Activated naive CD4-positive, alpha-beta T cell treated with anti-CD3 and anti-CD28 coated beads, Interleukin-2, amount 10 ng/mL, durations not matched to agents 7 days and 5 days (primary cell): ENCODE results near the gene ARSG.
A peak's percentile ranks its signal among the peaks of the same experiment; 100 is the strongest.
"Not testable (repeated sequence)": the region's sequence is repeated elsewhere in the genome, so short reads cannot be mapped to it uniquely, and the experiment has no call there.

Experiments used
- CTCF ChIA-PET: fragments of 350-600 bp; sonication (Branson Sonifier 250); formaldehyde crosslinking; loops from one replicate; lab custom pipeline; 2021; ENCODE audit warnings: antibody characterized with exemption; lab: Charles Lee
- DNase-seq: peaks from one replicate; pipeline ENCODE4 v3.0.0-alpha.2; 2020
- H3K27ac Mint-ChIP-seq: one replicate; pipeline ENCODE4 v1.8.0; 2021; ENCODE audit warnings: mild to moderate bottlenecking, moderate library complexity, mixed read lengths
- H3K27me3 Mint-ChIP-seq: one replicate; pipeline ENCODE4 v1.8.0; 2021; ENCODE audit warnings: mild to moderate bottlenecking, mixed read lengths
- H3K36me3 Mint-ChIP-seq: one replicate; pipeline ENCODE4 v1.8.0; 2021; ENCODE audit warnings: mixed read lengths
- H3K4me1 Mint-ChIP-seq: one replicate; pipeline ENCODE4 v1.8.0; 2021; ENCODE audit warnings: mixed read lengths
- H3K4me3 Mint-ChIP-seq: one replicate; pipeline ENCODE4 v1.8.0; 2021; ENCODE audit warnings: mild to moderate bottlenecking, moderate library complexity, mixed read lengths
- H3K9me3 Mint-ChIP-seq: one replicate; pipeline ENCODE4 v1.8.0; 2021; ENCODE audit warnings: mixed read lengths

The ARSG gene

DNA sequence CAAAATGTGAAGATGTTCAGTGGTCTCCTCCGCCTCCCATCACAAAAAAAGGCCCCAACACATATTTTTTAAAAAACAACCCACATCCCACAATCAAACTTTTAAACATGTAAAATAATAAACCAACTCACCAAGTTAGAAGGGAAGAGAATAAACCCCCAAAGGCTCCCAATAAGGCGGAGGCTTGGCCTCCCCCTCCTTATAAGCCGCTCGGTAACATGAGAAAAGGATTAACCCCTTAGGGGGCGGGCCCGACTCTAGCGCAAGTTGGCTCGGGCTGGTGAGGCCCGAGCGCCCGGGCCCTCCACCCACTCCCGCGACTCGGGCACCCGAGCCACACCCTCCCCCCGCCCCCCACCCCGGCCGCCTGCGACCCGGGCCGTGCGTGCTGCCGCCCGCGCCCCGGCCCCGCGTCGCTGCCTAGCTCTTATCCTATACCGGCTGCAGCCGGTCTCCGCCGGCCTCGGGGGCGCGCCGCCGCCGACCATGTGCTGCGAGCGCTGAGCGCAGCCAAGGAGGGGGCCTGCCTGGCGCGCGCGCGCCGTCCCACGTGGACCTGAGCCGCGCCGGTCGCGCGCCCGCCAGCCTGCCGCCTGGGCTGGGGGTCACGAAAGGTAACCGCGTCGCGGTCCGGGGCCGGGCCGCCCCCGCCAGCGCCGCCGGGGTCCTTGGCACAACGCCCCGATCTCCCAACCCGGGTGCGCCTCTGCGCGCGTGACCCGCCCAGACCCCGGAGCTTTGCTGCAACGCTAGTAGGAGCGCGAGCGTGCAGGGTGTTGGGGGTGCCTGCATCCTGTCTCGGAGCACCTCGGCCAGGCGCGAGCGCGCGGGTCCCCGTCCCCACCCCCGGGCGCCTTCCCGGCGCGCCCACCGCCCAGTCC is at the start of gene ARSG, which contains the start of gene SLC16A6:
ARSG (plus strand) TSS at position 541 of the 881 bp plus-strand sequence. CDS start 15,999 bp downstream, outside the sequence.
SLC16A6 (minus strand) TSS at position 173 of the 881 bp plus-strand sequence. CDS start 12,807 bp downstream, outside the sequence.
- no peaks in the 10 kb centered on the region for H3K9me3 Mint-ChIP-seq
- peak within 1 kb of the TSS; percentile 98 for H3K4me3 Mint-ChIP-seq
- peak; percentile 88 for DNase-seq
- peaks cover 62% of the 10 kb centered on the region for H3K4me1 Mint-ChIP-seq
- peaks cover 9% of the 10 kb centered on the region for H3K36me3 Mint-ChIP-seq
- peak within 1 kb of the TSS; percentile 97 for H3K27ac Mint-ChIP-seq
- CTCF ChIA-PET, result interaction anchor here (0.7 to 3.2 kb wide), 6 partner anchors 17 to 141 kb away, joined by 4 to 14 read pairs (median 5); no protein-coding TSS in a partner anchor
- H3K27me3 Mint-ChIP-seq, result peaks cover 21% of the 10 kb centered on the region

DNA sequence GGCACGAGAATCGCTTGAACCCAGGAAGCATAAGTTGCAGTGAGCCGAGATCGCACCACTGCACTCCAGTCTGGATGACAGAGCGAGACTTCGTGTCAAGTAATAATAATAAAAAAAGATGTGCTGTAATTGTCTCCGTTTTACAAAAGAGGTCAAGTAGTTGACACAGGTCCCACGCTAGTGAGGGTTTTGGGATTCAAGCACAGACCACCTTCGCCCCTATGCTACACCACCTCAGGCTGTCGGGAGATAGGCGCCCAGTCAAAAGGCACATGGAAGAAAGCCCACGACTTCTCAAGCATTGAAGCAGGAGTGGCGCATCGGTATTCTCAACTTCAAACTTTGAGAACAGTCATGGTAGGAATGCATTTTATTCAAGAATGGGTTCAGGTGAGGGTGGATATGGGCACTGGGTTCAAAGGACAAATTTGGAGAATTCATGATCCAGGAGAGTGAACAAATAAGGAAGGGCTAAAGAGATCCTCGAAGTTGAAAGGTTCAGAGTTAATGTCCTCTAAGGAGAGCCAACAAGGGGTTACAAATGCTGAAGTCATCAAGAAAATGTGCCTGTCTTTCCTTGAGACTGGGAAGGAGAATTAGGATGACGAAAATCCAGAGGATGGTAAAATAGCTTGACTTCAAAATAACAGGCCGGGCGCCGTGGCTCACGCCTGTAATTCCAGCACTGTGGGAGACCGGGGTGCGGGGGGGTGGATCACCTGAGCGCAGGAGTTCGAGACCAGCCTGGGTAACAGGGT is 44.8 kb upstream of the ARSG start:
- peaks cover 37% of the 10 kb centered on the region for H3K4me1 Mint-ChIP-seq
- no peaks in the 10 kb centered on the region for H3K27me3 Mint-ChIP-seq
- CTCF ChIA-PET, result no interaction called here

DNA sequence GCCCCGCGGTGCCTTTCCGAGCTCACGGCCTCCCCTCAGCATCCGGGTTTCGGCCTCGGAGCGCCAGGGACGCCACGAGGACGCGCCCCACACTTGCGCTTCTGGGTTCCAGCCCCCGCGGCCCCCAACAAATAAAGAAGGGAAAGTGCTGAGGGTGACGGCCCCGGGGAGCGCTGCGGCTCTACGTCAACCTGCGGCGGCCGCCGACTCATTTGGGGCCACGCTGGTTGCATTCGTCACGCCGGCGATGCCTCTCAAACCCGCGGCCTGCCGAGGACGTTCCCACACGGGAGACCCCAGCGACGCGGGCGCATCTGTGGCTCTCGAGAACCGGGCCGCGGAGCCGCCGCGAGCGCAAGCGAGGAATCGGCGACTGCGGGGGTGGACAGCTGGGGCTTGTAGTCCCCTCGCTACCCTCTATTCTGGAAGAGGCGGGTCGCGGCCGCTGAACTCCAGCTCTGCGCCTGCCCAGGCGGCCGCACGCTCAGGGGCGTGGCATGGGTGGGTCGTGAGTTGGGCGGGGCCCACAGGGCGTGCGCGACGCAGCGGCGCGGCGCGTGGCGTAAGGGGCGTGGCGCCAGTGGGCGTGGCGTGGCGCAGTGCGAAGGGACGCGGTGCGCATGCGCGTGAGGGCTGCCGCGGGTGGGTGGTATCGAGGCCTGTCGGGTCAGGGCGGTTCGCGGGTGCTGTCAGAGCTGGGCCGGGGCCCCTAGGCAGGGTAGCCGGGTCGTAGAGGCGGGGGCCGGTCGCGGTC is 43.7 kb upstream of the ARSG start, which contains the start of gene AMZ2:
AMZ2 (plus strand) TSS at position 599 of the 754 bp plus-strand sequence. CDS start 2,145 bp downstream, outside the sequence.
- no peaks in the 10 kb centered on the region for H3K9me3 Mint-ChIP-seq
- peaks cover 30% of the 10 kb centered on the region for H3K36me3 Mint-ChIP-seq
- DNase-seq, result peak; percentile 95
- H3K4me3 Mint-ChIP-seq, result peak within 1 kb of the TSS; percentile 85
- peaks cover 41% of the 10 kb centered on the region for H3K4me1 Mint-ChIP-seq
- H3K27me3 Mint-ChIP-seq, result no peaks in the 10 kb centered on the region
- H3K27ac Mint-ChIP-seq, result peak within 1 kb of the TSS; percentile 95
- CTCF ChIA-PET, result interaction anchor here (1.0 to 2.5 kb wide), 3 partner anchors 16 to 75 kb away, joined by 3 to 12 read pairs (median 7); no protein-coding TSS in a partner anchor

More for the DNA sequence above, 44.8 kb upstream of the ARSG start:
- no peak for DNase-seq
- Mint-ChIP-seq H3K9me3 (no peaks in the 10 kb centered on the region), H3K27ac (peak overlapping the region; percentile 95), H3K4me3 (peak overlapping the region; percentile 85), H3K36me3 (peaks cover 27% of the 10 kb centered on the region)

DNA sequence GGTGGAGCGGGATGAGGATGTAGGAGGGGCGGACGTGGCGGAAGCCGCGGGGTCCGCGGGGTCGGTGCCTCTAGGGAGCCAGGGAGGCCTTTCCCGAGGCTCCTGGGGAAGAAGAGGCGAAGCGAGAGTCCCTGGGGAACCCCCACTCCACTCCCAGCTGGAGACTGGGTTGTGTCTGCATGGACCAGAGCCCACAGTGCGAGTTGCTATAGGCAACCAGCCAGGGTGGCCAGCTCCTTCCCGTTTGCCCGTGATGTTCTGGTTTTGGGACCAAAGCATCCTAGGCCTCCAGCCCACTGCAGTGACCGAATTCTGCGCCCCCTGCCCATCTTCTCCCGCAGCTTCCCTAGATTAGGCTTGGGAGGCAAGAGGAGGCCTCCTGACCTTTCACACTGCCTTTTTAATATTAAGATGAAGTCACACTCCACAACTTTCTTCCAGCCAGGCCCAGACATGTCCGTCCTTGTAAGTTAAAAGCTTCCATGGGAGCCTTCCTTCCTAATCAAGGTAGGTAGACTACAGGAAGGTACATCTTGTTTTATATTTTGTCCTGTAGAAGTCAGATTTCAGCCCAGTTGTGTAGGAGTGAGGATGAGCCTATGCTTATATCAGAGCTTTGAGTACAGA is 43.0 kb upstream of the ARSG start:
- Mint-ChIP-seq H3K4me3 (peak overlapping the region; percentile 85), H3K36me3 (peaks cover 36% of the 10 kb centered on the region), H3K9me3 (no peaks in the 10 kb centered on the region), H3K4me1 (peaks cover 48% of the 10 kb centered on the region), H3K27ac (peak overlapping the region; percentile 95), H3K27me3 (no peaks in the 10 kb centered on the region)
- no peak for DNase-seq
- CTCF ChIA-PET, result interaction anchor here (0.8 to 2.5 kb wide), 8 partner anchors 12 to 166 kb away, joined by 3 to 12 read pairs (median 4); no protein-coding TSS in a partner anchor

DNA sequence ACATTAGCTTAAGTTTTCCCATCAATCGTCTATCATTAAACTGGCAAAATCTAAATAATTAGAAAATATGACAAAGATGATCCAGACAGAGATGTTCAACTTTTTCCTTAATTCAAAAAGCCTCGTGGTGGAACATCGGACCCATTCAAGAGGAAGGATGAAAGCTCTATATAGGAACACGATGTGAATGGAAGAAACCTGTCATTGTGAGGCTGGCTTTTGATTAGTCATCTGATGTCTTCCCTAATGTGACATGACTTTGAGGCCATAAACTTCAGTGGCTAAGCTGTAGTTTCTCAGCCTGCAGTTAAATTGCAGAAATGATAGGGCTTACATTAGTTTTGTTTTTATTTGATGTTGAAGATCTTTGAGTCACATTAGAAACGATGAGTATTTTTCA is 42.4 kb upstream of the ARSG start:
- Mint-ChIP-seq H3K36me3 (peaks cover 37% of the 10 kb centered on the region), H3K27ac (peak overlapping the region; percentile 95), H3K9me3 (no peaks in the 10 kb centered on the region), H3K4me1 (peaks cover 54% of the 10 kb centered on the region), H3K27me3 (no peaks in the 10 kb centered on the region), H3K4me3 (peak overlapping the region; percentile 85)
- no peak for DNase-seq
- CTCF ChIA-PET, result interaction anchor here (0.7 to 2.5 kb wide), 8 partner anchors 12 to 166 kb away, joined by 3 to 12 read pairs (median 4); no protein-coding TSS in a partner anchor

DNA sequence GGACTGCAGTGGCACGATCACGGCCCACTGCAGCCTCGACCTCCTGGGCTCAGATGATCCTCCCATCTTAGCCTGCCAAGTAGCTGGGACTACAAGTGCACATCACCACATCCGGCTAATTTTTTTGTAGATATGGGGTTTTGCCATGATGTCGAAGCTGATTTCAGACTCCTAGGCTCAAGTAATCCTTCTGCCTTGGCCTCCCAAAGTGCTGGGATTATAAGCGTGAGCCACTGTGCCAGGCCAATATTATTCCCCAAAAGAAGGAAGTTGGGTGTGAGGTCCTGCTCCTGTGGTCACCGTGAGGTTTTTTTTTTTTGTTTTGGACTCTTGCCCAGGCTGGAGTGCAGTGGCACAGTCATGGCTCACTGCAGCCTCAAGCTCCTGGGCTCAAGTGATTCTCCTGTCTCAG is 41.9 kb upstream of the ARSG start:
- no peaks in the 10 kb centered on the region for H3K27me3 Mint-ChIP-seq
- H3K36me3 Mint-ChIP-seq, result peaks cover 41% of the 10 kb centered on the region
- H3K27ac Mint-ChIP-seq, result peak overlapping the region; percentile 95
- CTCF ChIA-PET, result interaction anchor here (0.7 to 2.5 kb wide), 8 partner anchors 13 to 188 kb away, joined by 3 to 12 read pairs (median 4); no protein-coding TSS in a partner anchor
- H3K4me3 Mint-ChIP-seq, result peak overlapping the region; percentile 85
- peaks cover 58% of the 10 kb centered on the region for H3K4me1 Mint-ChIP-seq
- peak; percentile 36 for DNase-seq
- H3K9me3 Mint-ChIP-seq, result no peaks in the 10 kb centered on the region

DNA sequence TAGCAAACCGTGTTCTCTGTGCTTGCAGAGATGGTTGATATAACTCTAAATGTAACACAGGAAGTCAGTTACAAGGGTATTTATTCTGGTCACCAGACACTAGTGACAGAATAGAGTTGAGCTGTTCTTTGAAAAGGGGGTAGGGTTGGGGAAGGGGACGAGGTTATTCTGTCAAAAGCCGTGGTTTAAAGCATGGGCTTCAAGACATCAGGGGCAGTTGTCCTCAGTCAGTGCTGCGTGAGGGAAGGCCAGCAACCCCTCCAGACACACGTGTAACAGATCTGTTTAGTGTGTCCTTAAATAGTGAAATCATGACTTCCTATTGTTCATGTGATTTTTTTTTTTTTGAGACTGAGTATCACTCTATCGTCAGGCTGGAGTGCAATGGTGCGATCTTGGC is 37.9 kb upstream of the ARSG start:
- H3K9me3 Mint-ChIP-seq, DNase-seq, H3K27me3 Mint-ChIP-seq: not testable (repeated sequence)
- Mint-ChIP-seq H3K4me3 (peak overlapping the region; percentile 11), H3K4me1 (peaks cover 86% of the 10 kb centered on the region), H3K36me3 (peaks cover 66% of the 10 kb centered on the region), H3K27ac (peak overlapping the region; percentile 90)
- CTCF ChIA-PET, result interaction anchor here (1.8 to 2.3 kb wide), 2 partner anchors 9 to 80 kb away, joined by 7 to 13 read pairs; no protein-coding TSS in a partner anchor

DNA sequence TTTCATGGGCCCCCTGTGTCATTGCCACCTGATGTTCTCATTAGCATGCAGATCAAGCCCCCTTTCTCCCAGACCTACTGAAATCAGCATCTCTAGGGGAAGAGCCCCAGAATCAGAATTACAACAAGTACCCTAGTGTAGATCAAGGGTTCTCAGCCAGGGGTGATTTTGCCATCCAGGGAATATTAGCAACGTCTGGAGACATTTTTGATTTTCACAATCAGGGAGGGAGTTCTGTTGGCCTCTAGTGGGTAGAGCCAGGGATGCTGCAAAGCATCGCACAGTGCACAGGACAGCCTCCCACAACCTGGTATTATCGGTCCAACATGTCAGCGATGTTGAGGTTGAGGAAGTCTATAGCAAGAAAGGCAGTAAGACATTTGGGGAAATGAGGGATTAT is 36.1 kb upstream of the ARSG start:
- H3K9me3 Mint-ChIP-seq, result no peaks in the 10 kb centered on the region
- peaks cover 84% of the 10 kb centered on the region for H3K4me1 Mint-ChIP-seq
- H3K4me3 Mint-ChIP-seq, result no peak overlapping the region
- H3K36me3 Mint-ChIP-seq, result peaks cover 64% of the 10 kb centered on the region
- H3K27me3 Mint-ChIP-seq, result no peaks in the 10 kb centered on the region
- no peak for DNase-seq
- H3K27ac Mint-ChIP-seq, result peak overlapping the region; percentile 82
- CTCF ChIA-PET, result interaction anchor here (1.0 to 1.1 kb wide), 2 partner anchors 18 to 181 kb away, joined by 3 read pairs; no protein-coding TSS in a partner anchor

DNA sequence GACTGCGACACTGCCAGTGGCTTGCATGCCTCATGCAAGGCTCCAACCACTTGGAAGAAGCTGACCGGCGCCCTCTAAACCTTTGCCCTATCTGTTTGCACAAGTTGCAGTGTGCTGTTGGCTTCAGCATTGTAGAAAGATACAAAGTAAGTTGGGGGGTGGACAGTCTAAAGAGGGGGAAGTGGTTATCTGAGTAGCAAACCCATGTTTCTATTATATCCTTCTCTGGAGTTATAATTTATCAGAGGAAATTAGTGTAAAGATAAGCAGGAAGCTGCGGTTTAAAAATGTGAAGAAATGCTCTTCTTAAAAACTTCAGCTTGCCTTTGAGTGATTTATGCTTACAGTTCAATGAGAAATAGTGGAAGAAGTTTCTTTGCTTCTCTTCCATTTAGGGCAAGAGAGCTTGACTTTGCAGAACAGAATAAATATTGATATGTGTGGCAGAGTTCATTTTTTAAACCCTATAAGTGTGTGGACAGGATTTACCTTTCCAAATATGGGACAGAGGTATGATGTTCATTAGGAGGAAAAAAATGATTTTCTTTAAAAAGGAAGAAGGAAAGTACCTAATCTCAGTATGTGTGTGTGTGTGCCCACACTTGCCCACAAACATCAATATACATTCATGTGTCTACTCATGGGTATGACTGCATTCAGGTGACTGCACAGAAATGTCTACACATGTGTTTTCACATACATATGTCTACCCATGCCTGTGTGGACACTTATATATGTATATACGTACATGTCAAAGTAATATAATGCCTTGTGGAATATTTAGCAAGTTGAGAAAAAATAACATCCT is 35.4 kb upstream of the ARSG start:
- H3K4me3 Mint-ChIP-seq, result peak overlapping the region; percentile 3
- no peaks in the 10 kb centered on the region for H3K9me3 Mint-ChIP-seq
- peaks cover 59% of the 10 kb centered on the region for H3K36me3 Mint-ChIP-seq
- no peak for DNase-seq
- CTCF ChIA-PET, result interaction anchor here (1.1 kb wide), 1 partner anchor 181 kb away, joined by 3 read pairs; no protein-coding TSS in a partner anchor
- H3K27ac Mint-ChIP-seq, result peak overlapping the region; percentile 82
- no peaks in the 10 kb centered on the region for H3K27me3 Mint-ChIP-seq
- peaks cover 85% of the 10 kb centered on the region for H3K4me1 Mint-ChIP-seq

DNA sequence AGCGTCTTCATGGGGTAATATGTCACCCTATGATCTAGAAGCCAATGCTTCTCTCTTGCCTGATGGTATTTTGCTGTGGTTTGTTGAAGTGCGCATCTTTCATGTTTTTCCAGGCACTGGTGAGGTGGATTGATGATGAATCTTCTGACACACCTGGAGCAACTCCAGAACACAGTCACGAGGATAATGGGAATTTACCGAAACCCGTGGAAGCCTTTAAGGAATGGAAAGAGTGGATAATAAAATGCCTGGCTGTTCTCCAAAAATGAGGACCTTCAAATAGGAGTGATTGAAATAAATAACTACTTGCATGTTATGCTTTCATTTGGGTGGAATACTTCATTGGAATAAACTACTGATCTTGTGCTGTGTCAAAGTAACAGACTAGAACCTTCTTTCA is 34.6 kb upstream of the ARSG start:
- Mint-ChIP-seq H3K36me3 (peaks cover 57% of the 10 kb centered on the region), H3K27ac (peak overlapping the region; percentile 82), H3K4me1 (peaks cover 92% of the 10 kb centered on the region)
- H3K27me3 Mint-ChIP-seq, H3K4me3 Mint-ChIP-seq, CTCF ChIA-PET, H3K9me3 Mint-ChIP-seq, DNase-seq: not testable (repeated sequence)

DNA sequence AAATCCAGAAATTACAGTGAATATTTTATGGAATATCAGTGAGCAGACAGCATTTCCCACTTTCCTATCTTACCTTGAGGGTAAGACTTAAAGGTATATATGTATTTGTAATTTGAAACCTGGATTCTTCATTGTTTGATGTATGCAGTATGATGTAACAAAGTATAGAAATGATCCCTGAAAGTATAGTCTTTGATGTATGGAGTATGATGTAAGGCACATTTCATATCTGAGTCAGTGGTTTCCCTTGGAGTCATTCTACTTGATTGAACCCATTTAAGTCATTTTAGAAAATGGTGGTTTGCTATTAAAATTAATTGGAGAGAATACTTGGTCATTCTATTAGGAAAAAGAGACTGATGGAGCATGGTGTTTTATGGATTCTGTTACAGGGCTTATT is 33.4 kb upstream of the ARSG start:
- Mint-ChIP-seq H3K9me3 (no peaks in the 10 kb centered on the region), H3K27ac (peak overlapping the region; percentile 89), H3K27me3 (no peaks in the 10 kb centered on the region), H3K36me3 (peaks cover 50% of the 10 kb centered on the region), H3K4me1 (peaks cover 92% of the 10 kb centered on the region), H3K4me3 (no peak overlapping the region)
- no peak for DNase-seq
- CTCF ChIA-PET, result interaction anchor here (0.6 to 1.7 kb wide), 4 partner anchors 13 to 204 kb away, joined by 3 to 6 read pairs (median 4); no protein-coding TSS in a partner anchor
